OCI-LY1 (cell line): ENCODE measurements around the gene DHRS4L2.

ENCODE experiments used
- EZH2 ChIP-seq: fragments of 200-600 bp; sonication (generic), shearing (Covaris generic); IDR thresholded peaks from 2 replicates; pipeline ENCODE4 v1.8.0; 2017; ENCODE audit warnings: borderline replicate concordance, mixed run types, mild to moderate bottlenecking, antibody characterized with exemption, low read length, moderate library complexity, mixed read lengths
- TF ChIP-seq, protein P1 (sequence below): fragments of 200-600 bp; sonication (generic), shearing (Covaris generic); IDR thresholded peaks from 2 replicates; pipeline ENCODE4 v1.5.1; 2017; ENCODE audit warnings: mild to moderate bottlenecking, antibody characterized with exemption, low read length, moderate library complexity, mixed read lengths

DNA sequence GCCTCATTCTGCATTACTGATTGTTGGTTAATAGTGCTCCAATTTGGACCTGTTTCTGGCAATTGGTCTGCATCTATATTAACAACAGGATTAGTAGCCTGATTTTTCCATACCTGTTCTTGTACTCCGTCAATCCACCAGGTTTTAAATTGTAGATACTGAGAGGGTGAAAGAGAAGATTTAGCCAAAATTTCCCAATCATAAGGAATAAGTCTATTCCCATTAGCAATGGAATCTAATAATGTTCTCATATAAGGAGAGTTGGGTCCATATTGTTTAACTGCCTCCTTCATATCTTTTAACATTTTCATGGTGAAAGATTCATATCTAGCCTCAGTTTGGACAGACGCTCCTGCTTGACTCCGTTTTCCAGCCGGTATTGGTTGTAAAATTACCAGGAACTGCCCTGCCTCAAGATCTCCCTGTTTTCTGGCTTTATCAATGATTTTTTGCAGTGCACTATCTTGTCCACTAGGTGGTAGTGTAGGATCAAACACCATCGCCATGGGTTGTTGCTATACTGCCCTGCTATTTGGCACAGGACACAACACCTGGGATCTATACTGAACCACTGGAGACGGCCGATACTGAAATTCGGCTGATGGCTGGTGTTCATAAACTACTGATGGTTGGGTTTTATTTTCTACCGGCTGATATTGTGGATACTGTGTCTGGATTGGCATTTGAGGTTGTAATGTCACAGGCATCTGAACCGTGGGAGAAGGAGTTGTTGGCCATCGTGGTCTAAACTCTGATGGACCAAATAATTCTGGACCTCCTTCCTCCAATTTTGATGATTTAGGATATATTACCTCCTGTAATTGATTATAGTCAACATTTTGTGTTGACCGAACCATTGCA lies 25.2 kb downstream of the DHRS4L2 start:
- TF ChIP-seq, protein P1, sequence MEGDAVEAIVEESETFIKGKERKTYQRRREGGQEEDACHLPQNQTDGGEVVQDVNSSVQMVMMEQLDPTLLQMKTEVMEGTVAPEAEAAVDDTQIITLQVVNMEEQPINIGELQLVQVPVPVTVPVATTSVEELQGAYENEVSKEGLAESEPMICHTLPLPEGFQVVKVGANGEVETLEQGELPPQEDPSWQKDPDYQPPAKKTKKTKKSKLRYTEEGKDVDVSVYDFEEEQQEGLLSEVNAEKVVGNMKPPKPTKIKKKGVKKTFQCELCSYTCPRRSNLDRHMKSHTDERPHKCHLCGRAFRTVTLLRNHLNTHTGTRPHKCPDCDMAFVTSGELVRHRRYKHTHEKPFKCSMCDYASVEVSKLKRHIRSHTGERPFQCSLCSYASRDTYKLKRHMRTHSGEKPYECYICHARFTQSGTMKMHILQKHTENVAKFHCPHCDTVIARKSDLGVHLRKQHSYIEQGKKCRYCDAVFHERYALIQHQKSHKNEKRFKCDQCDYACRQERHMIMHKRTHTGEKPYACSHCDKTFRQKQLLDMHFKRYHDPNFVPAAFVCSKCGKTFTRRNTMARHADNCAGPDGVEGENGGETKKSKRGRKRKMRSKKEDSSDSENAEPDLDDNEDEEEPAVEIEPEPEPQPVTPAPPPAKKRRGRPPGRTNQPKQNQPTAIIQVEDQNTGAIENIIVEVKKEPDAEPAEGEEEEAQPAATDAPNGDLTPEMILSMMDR = peak; percentile 77
- TF ChIP-seq EZH2 = no peak
